HG02938 (cell line): ENCODE measurements around the gene RELB.
"Not testable (repeated sequence)": the region's sequence is repeated elsewhere in the genome, so short reads cannot be mapped to it uniquely, and the experiment has no call there.

Experiments
- ATAC-seq: cut with Tn5 transposase; IDR thresholded peaks from one replicate; pipeline ENCODE4 v1.9.1; 2021; ENCODE audit warnings: mild to moderate bottlenecking, moderate library complexity; ENCODE audit not compliant: unreplicated experiment

Gene RELB

GRCh38 chr19:44986389-44986788 is 14.9 kb upstream of the RELB start:
- no peak for ATAC-seq

GRCh38 chr19:44987148-44987675 is 14.1 kb upstream of the RELB start:
- ATAC-seq = no peak

- no peak for ATAC-seq
Observed at GRCh38 chr19:44988273-44988672, 13.0 kb upstream of the RELB start.

- ATAC-seq = no peak
Observed at GRCh38 chr19:44988896-44989556, 12.2 kb upstream of the RELB start.

GRCh38 chr19:44990459-44990858 is 10.8 kb upstream of the RELB start:
- ATAC-seq = no peak

GRCh38 chr19:44990966-44991365 is 10.3 kb upstream of the RELB start:
- no peak for ATAC-seq

GRCh38 chr19:44992336-44993163 is 8.7 kb upstream of the RELB start:
- no peak for ATAC-seq

- ATAC-seq = no peak
Observed at GRCh38 chr19:44993526-44993925, 7.7 kb upstream of the RELB start.

- no peak for ATAC-seq
Observed at GRCh38 chr19:44993926-44994537, 7.2 kb upstream of the RELB start.

- ATAC-seq = no peak
Observed at GRCh38 chr19:44998025-44998424, 3.2 kb upstream of the RELB start.

GRCh38 chr19:44999131-44999925 is 1.9 kb upstream of the RELB start:
- ATAC-seq = not testable (repeated sequence)

GRCh38 chr19:45000665-45001064 is 599 bp upstream of the RELB start:
- ATAC-seq = not testable (repeated sequence)

- ATAC-seq = no peak
Observed at GRCh38 chr19:45003485-45003884, 2.2 kb downstream of the RELB start.

GRCh38 chr19:45005787-45006186 is 4.5 kb downstream of the RELB start:
- no peak for ATAC-seq

- no peak for ATAC-seq
Observed at GRCh38 chr19:45008552-45008951, 7.3 kb downstream of the RELB start.

GRCh38 chr19:45009625-45010255 is 8.5 kb downstream of the RELB start:
- ATAC-seq = no peak

- no peak for ATAC-seq
Observed at GRCh38 chr19:45010306-45010705, 9.0 kb downstream of the RELB start.

GRCh38 chr19:45011959-45012358 is 10.7 kb downstream of the RELB start:
- ATAC-seq = no peak

- ATAC-seq = peak; percentile 60
Observed at GRCh38 chr19:45016388-45017314, 15.4 kb downstream of the RELB start.
